COLO668 (cell line): ENCODE results near the gene EDRF1.

ENCODE experiments used
- DNase-seq: peaks from one replicate; lab custom pipeline; 2025; ENCODE audit not compliant: unreplicated experiment; lab: John Stamatoyannopoulos, UW

EDRF1 gene

GRCh38 chr10:125783957-125784356 is 64.4 kb downstream of the EDRF1 start:
- no peak for DNase-seq

DNA sequence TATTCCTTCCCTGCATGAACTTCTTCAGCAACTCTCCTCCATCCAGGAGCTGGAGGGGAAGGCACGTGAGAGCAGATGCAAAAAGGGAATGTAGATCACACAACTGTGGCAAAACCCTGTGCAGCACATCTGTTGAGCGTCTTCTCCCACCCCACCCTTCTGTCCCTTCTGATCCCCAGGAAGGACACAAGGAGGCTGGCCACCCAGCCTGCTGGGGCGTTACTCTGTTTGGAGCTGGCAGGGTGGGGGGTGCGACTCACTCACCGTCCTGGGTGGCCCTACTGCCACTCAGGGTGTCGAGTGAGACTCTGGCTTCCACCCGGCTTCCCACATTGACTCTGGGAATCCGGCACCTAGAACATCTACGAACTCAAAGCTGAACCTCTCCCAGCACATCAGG is 66.3 kb downstream of the EDRF1 start:
- no peak for DNase-seq

GRCh38 chr10:125788156-125789034 is 68.9 kb downstream of the EDRF1 start:
- no peak for DNase-seq

DNA sequence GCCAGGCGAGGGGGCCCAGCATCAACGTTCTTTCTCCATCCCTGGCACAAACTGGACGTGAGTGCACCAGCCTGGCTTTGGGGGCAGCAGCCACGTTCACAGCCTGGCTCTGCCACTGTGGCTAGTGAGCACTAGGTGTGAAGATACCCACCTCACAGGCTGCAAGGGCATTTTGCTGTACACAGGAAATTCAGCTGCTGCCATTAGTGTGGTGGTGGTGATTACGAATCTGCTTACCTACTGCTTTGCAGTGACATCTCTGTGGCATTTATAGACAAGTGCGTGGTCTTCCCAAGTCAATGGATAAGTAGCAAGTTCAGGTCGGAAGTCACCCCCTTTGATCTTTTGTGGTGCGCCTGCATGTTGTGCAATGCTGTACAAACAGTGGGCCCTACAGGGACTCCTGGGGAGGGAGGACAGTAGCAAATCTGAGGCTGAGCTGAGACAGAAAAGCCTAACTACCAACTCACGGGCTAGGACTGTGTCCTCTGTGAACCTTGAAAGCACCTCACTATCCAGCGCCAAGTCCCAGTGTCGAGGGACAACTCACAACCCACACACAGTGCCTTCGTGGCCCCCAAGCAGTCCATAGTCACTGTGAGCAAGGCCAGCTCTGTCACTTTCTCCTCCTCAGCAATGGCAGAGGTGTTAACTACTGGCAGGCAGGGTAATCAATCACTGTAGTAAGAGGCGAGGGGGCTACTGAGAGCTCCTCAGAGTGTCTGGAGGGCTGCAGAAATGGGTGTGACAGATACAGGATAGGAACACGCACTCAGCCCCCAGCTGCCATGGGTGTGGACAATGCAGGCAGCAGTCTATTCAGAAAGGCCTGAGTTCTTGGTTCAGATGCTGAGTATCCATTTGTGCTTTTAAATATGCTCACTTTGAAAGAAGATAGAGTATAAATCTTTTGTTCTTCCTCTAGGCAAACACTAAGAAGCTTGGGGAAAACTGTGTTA is 73.1 kb downstream of the EDRF1 start:
- no peak for DNase-seq

- DNase-seq, result no peak
Measured at GRCh38 chr10:125795128-125795527, 75.6 kb downstream of the EDRF1 start.

DNA sequence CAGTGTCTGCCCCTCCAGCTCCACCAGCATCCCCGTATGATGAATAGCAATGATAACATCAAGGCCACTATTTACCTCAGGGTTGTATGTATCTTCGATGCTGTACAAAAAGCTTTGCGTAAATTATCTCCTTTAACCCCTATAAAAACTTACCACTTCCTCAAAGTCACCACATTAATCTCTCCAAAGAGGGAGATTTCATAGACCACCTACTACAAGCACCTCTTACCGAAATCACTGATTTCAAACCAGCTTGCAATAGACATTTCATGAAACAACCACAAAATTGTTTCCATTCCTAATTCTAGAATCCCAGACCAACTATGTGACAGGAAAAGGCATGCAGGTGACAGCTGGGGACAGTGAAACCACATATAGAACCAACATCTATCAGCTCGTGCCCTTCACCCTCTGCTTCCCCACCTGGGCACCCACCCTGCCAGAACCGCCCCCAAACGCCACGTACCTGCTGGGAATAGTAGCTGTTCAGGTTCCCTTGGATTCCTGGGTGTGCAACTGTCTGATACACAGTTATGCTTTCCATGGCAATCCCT is 76.2 kb downstream of the EDRF1 start:
- DNase-seq, result no peak

DNA sequence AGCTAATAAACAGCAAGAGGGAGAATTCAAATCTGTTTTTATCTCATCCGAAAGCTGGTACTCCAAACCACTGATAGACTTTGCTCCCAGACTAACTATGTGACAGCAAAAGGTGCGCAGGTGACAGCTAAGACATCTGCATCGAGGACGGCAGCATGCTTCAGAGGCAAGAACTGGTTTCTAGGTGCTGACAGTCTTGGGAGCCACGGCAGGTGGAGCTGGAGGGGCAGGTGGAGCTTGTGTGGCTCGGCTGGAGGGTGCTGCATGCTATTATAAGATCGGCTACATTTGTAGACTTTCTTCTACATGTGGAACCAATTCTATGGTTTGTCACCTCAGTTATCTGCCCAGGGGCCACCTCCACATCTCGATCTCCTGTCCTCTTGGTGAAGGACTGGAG is 77.9 kb downstream of the EDRF1 start:
- no peak for DNase-seq

GRCh38 chr10:125797994-125798662 is 78.6 kb downstream of the EDRF1 start:
- DNase-seq, result no peak

GRCh38 chr10:125799451-125800182 is 80.1 kb downstream of the EDRF1 start:
- DNase-seq, result no peak

DNA sequence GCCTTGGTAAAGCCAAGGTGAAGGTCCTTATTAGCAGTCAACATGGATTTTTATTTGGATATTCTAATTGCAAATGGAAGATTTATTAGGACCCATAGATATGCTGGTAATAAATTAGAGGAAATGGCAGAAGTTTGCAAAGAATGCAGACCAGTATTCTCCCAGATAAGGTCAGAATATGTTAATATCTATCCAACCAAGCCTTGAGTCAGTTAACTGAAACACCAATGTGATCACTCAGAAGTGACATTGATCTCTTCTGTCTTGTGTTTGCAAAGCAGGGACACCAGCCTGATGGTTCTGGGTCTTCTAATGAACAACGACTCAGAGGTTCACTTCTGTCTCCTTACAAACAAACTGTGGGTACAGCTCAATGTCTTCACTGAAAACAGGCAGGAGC is 82.1 kb downstream of the EDRF1 start:
- DNase-seq, result no peak

DNA sequence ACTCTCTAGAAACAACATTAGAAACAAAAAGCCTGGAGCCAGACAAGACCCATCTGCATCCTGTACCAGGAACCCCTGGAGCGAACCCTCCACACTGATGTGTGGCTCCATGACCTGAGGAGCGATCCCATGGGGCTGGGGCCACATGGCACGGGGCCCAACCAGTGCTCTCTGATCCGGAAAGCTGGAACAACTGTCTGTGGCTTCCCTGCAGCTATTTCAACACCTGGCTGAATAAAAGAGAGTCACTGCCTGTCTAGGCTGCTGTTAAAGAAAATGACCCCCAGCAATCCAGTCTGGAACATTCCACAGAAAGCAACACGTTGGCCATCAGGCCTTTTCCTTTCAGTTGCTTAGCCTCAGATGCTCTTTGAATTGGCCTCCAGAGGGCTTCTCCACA is 82.6 kb downstream of the EDRF1 start:
- no peak for DNase-seq

DNA sequence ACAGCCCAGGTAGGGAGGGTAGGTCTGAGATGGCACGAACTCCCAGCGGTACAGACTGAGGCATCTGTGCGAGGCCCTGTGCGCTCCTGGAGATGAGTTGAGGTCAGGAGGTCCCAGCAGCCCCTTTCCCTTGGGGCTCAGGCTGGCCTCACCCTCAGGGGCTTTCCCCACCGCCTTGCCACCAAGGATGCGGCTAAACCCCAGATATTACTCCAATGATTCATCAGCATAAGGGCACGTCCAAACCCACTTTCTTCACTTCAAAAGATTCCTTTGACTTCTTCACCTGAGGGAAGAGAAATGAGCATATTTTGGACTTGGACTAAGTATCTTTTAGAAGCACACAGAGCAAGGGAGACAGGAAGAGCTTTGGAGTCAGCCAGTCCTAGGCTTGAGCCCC is 83.2 kb downstream of the EDRF1 start:
- DNase-seq, result no peak

GRCh38 chr10:125808047-125808446 is 88.5 kb downstream of the EDRF1 start:
- no peak for DNase-seq

- DNase-seq, result no peak
Measured at GRCh38 chr10:125811251-125811650, 91.7 kb downstream of the EDRF1 start.

DNA sequence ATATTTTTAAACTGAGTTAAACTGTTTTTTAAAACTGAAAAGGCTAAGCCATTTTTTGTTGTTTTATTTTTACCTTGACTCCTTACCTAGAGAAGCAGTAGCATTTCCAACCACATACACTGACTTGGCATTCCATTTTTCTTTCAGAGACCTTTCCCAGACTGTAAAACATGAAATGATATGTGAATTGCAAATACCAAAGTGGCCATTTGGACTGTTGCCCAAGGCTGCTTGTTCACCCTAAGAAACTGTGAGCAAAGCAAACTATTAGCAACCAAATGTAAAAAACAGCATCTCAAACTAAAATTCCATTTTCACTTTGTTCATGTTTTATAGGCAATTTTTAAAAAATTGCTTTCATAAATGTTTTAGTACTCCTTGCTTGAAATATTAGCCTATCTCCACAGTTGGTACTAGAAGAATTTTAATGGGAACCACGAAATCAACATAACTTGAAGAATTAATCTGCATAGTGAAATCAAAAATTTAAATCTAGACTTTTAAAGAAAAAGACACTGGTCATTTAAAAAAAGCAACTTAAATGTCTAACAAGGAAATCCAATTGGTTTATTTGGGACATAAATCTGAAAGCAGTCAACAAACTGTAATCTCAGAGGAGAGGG is 92.7 kb downstream of the EDRF1 start:
- no peak for DNase-seq
